Measurements from ENCODE around the gene SLC25A14.

SLC25A14 gene

DNA sequence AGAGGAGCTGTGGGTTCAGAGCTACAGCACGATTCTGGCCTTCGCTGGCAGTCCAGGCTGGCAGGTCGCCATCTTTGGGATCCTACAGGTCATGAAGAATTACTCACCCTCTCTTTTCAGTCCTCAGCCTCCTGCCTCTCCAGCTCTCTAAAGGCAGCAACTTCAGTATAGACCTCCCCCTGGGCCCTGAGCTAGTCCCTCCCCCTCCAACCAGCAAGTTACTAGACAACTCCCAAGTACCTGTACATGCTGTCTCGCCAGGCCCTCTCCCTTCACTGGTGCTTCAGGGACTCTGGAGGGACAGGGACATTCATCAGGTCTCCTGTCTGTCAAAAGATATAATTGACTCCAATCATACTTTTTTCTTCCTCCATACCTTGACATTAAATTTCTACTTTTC lies 45.8 kb downstream of the SLC25A14 start, which contains the start of gene GPR119:
GPR119 (minus strand) TSS at position 155 of the 400 bp plus-strand sequence. CDS start 227 bp downstream, outside the sequence.
- no peak for DNase-seq

DNA sequence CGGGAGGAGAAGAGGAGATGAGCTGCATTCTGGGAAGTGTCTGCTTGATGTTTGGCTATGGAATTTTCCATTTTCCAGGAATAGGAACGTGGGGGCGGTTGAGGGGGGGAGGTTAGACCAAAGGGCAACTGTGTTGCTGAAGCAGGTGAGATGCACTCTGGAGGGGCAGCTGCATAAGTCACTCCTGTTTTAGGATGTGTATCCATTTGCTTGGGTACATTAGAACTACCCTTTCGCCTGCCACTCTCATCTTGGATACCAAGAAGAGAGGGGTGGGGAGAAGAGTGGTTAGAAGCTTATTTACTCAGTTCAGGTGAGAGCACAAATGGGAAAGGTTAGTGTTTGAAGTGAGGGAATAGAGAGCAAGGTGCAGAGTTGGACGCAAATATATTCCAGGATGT lies 46.7 kb downstream of the SLC25A14 start:
- no peak for DNase-seq

DNA sequence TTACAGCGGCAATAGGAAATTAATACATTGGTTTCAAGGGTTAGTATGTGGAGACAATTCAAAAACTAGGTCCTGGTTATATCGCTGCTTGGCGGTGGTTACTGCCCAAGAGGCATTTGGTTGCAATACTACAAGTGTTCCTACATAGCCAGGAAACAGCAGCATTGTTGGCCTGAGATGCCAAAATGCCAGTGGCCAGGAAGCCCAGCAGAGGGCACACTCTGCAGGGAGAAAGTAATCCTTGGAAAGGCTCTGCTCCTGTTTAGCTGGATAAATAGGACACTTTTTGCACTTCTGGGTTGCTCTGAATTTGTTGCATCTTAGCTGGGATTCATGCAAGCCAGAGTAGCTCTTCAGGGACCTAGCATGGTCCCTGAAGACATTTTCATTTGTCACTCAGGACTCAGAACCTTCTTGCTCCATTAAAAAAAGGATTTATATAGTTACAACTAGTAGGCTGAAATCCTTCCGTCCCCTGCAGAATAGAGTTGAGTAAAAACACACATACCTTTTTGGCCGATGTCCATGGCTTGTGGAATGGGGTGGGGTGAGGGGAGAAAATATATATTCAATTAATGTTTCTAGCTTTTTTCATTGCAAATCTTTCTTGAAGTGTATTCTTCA lies 53.8 kb downstream of the SLC25A14 start:
- peak; percentile 44 for DNase-seq

DNA sequence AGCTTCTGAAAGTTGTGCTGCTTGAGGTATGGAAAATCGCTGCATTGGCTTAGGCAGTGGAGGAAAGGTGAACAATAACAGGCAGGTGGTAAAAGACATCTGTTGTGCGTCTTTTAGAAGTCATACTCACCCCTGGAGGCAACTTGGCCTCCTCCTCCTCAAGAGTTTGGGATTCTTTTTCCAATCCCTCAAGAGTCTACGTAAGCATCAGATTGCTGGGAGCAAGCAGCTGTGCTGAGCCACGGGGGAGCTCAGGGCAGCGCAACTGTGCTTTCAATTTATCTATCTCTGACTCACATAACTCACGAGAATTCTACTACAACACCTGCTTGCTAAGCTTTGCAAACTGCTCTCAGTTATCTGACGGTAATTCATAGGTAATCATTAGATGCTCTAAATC lies 55.6 kb downstream of the SLC25A14 start:
- no peak for DNase-seq

- DNase-seq, result peak; percentile 67
Observed at GRCh38 chrX:130401415-130402207, 61.9 kb downstream of the SLC25A14 start, which contains the start of gene RBMX2. Gene RBMX2, plus strand, starts transcription at chrX:130401987. Its CDS starts 46 bp downstream, at chrX:130402033.

GRCh38 chrX:130402208-130402684 lies 62.5 kb downstream of the SLC25A14 start:
- DNase-seq, result no peak

DNA sequence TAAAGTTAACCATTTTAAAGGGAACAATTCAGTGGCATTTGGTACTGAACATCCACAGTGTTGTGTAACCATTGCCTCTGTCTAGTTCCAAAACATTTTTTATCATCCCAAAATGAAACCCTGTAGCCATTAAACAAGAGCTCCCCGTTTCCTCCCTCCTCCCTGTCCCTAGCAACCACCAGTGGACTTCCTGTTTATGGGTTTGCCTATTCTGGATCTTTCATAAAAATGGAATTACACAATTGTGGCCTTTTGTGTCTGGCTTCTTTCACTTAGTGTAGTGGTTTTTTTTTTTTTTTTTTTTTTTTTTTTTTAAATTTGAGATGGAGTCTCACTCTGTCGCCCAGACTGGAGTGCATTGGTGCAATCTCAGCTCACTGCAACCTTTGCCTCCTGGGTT lies 73.7 kb downstream of the SLC25A14 start:
- no peak for DNase-seq

DNA sequence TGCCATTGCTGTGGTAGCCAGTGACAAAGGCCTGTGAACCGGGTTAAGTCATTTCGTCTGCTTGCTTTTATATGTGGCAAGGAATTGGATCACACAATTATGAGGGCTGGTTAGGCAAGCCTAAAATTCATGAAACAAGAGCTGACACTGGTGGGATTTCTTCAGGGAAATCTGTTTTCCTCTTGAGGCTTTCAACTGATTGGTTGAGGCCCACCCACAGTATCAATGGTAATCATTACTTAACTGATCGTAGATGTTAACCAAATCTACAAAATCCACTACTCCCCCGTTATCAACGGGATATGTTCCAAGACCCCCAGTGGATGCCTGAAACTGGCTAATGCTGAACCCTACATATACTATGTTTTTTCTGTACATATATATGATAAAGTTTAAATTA lies 75.1 kb downstream of the SLC25A14 start:
- DNase-seq, result no peak

GRCh38 chrX:130415201-130415600 lies 75.5 kb downstream of the SLC25A14 start:
- no peak for DNase-seq

DNA sequence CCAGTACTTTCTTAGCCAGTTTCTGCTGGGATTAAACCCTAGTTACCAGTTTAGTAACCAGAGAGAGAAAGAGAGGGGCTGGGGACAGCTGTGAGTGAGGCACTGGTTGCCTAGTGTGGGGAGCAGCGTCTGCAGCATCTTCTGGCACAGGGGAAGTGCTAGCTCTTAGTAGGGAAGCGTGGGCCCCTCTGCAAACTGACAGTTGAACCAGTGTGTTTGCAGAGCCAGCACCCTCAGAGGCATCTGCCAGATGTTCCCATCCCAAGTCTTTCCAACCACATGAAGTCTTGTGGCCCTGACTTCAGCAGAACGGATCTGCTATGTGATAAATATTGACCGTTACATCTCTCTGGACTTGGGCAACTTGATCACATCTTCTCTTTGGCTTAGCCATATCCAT lies 77.1 kb downstream of the SLC25A14 start:
- no peak for DNase-seq

DNA sequence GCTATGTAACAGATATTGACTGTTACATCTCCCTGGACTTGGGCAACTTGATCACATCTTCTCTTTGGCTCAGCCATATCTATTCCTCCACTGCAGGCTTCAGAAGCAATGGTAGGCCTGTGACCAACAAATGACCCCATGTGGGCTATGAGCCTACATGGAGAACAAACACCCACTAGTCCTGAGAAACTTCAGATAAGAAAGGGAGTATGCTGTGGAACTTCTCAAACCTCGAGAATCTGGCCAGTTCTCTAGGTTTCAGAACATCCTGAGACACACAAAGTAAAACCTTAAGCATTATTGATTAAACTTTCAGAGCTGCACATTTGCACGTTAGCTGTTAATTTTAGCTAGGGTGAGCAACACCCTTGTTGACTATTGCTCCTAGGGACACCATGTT lies 78.3 kb downstream of the SLC25A14 start:
- no peak for DNase-seq

- no peak for DNase-seq
Observed at GRCh38 chrX:130418740-130419139, 79.0 kb downstream of the SLC25A14 start.

GRCh38 chrX:130419263-130419662 lies 79.5 kb downstream of the SLC25A14 start:
- DNase-seq, result no peak

Data from fibroblast of skin of abdomen (primary cell).